ENCODE measurements around the gene IL17RE.

- no peak for TF ChIP-seq POLR2AphosphoS5 (IDR thresholded peaks at IDR 0.05)
- TF ChIP-seq CTCF (IDR thresholded peaks at IDR 0.05): no peak
Measured at GRCh38 chr3:9914559-9915253, 12.1 kb downstream of the IL17RE start.

Measured in esophagus muscularis mucosa (tissue), 3 donors.